HCT116 (cell line): Measurements from ENCODE around the gene ETFA.

Experiments used
- CBX3 ChIP-seq: IDR thresholded peaks from 2 replicates; pipeline ENCODE4 v1.6.1; 2012; ENCODE audit warnings: low read depth
- CTCF ChIP-seq, 3 experiments: fragments of 200-600 bp in 1 of 3; sonication (generic) in 1 of 3; IDR thresholded peaks in 2 of 3; conservative IDR thresholded peaks in 1 of 3; 2 replicates each; pipeline ENCODE4 v1.5.1; 2012 to 2017; ENCODE audit warnings: low read depth in 2 of 3, low read length in 2 of 3, antibody characterized with exemption in 1 of 3, borderline replicate concordance in 1 of 3, control low read depth in 1 of 3, mild to moderate bottlenecking in 1 of 3, mixed read lengths in 1 of 3, mixed run types in 1 of 3, moderate library complexity in 1 of 3; ENCODE audit not compliant: insufficient read depth in 1 of 3
- EZH2 ChIP-seq: fragments of 200-600 bp; sonication (generic); IDR thresholded peaks from 2 replicates; pipeline ENCODE4 v1.6.1; 2017; ENCODE audit warnings: antibody characterized with exemption, mixed run types
- JUND ChIP-seq: IDR thresholded peaks from 2 replicates; pipeline ENCODE4 v1.6.1; 2012
- MAX ChIP-seq: IDR thresholded peaks from 2 replicates; pipeline ENCODE4 v1.6.1; 2012
- POLR2A ChIP-seq: IDR thresholded peaks from 2 replicates; pipeline ENCODE4 v1.7.0; 2011; ENCODE audit warnings: borderline replicate concordance; ENCODE audit not compliant: insufficient read depth, insufficient read length; ENCODE audit errors: extremely low read depth
- POLR2AphosphoS5 ChIP-seq: IDR thresholded peaks from 2 replicates; pipeline ENCODE4 v1.6.1; 2011; ENCODE audit warnings: mild to moderate bottlenecking, low read depth, low read length, moderate library complexity
- RAD21 ChIP-seq: IDR thresholded peaks from 2 replicates; pipeline ENCODE4 v1.6.1; 2012; ENCODE audit warnings: low read depth, mild to moderate bottlenecking
- SRF ChIP-seq: IDR thresholded peaks from 2 replicates; pipeline ENCODE4 v1.6.1; 2012; ENCODE audit warnings: low read depth
- TCF7L2 ChIP-seq: IDR thresholded peaks from 2 replicates; pipeline ENCODE4 v1.7.0; 2011; ENCODE audit warnings: borderline replicate concordance, inconsistent platforms; ENCODE audit not compliant: insufficient read depth, insufficient read length; ENCODE audit errors: extremely low read depth

GRCh38 chr15:76341366-76342057 lies 30.2 kb upstream of the ETFA start:
- TF ChIP-seq CTCF (IDR thresholded peaks at IDR 0.05 in 2 of 3, conservative IDR thresholded peaks at IDR 0.05 in 1 of 3; ENCODE audit: borderline replicate concordance in 1 of 3, insufficient read depth in 1 of 3, low read depth in 2 of 3, low read length in 2 of 3) (no peak), RAD21 (no peak), CBX3 (no peak), JUND (no peak), SRF (no peak), POLR2AphosphoS5 (no peak), MAX (no peak), TCF7L2 (no peak), POLR2A (no peak), EZH2 (no peak)
